ENCODE data around the gene RPL39L.
"Not testable (repeated sequence)": the region's sequence is repeated elsewhere in the genome, so short reads cannot be mapped to it uniquely, and the experiment has no call there.

Gene RPL39L

GRCh38 chr3:187145149-187145895 lies 6.0 kb upstream of the RPL39L start:
- no peak overlapping the region for H3K4me3 ChIP-seq (replicated peaks; ENCODE audit: low read depth, low read length)
- DNase-seq (ENCODE audit: low read depth), result no peak
- TF ChIP-seq, protein P1, sequence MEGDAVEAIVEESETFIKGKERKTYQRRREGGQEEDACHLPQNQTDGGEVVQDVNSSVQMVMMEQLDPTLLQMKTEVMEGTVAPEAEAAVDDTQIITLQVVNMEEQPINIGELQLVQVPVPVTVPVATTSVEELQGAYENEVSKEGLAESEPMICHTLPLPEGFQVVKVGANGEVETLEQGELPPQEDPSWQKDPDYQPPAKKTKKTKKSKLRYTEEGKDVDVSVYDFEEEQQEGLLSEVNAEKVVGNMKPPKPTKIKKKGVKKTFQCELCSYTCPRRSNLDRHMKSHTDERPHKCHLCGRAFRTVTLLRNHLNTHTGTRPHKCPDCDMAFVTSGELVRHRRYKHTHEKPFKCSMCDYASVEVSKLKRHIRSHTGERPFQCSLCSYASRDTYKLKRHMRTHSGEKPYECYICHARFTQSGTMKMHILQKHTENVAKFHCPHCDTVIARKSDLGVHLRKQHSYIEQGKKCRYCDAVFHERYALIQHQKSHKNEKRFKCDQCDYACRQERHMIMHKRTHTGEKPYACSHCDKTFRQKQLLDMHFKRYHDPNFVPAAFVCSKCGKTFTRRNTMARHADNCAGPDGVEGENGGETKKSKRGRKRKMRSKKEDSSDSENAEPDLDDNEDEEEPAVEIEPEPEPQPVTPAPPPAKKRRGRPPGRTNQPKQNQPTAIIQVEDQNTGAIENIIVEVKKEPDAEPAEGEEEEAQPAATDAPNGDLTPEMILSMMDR (IDR thresholded peaks at IDR 0.05; ENCODE audit: low read length, missing control alignments), result no peak

DNA sequence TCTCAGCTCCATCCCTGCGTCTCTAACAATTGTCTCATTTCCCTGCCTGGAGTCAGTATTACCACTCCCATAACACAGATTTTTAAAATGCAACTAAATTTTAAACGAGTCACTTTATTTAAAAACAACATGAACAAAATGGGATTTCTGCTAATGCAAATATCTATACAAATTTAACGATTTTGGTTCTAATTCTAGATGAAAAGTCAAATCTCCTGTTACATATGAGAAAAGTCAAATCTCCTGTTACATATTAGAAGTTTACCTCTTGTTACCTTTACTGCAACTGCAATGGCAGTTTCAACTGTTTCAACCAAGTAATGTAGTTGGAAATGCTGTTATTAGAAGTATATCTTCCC lies 578 bp upstream of the RPL39L start:
- TF ChIP-seq, protein P1 (IDR thresholded peaks at IDR 0.05; ENCODE audit: low read length, missing control alignments), result no peak
- H3K4me3 ChIP-seq (replicated peaks; ENCODE audit: low read depth, low read length), result peak overlapping the region; percentile 72
- DNase-seq (ENCODE audit: low read depth), result no peak

DNA sequence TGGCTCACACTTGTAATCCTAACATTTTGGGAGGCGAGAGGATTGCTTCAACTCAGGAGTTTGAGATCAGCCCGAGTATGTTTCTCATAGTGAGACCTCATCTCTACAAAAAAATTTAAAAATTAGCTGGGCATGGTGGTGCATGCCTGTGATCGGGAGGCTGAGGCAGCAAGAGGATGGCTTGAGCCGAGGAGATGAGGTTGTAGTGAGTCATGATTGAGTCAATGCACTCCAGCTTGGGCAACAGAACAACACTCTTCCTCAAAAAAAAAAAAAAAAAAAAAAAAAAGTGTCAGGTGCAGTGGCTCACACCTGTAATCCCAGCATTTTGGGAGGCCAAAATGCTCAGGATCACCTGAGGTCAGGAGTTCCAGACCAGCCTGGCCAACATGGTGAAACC lies 2.4 kb downstream of the RPL39L start:
- no peak overlapping the region for H3K4me3 ChIP-seq (replicated peaks; ENCODE audit: low read depth, low read length)
- TF ChIP-seq, protein P1 (IDR thresholded peaks at IDR 0.05; ENCODE audit: low read length, missing control alignments), result no peak
- peak; percentile 47 for DNase-seq (ENCODE audit: low read depth)

- DNase-seq (ENCODE audit: low read depth), result no peak
- TF ChIP-seq, protein P1 (IDR thresholded peaks at IDR 0.05; ENCODE audit: low read length, missing control alignments), result no peak
- H3K4me3 ChIP-seq (replicated peaks; ENCODE audit: low read depth, low read length), result no peak overlapping the region
These were observed 3.0 kb downstream of the RPL39L start for GRCh38 chr3:187136337-187136736.

GRCh38 chr3:187135172-187135690 lies 4.1 kb downstream of the RPL39L start:
- DNase-seq (ENCODE audit: low read depth); H3K4me3 ChIP-seq (replicated peaks; ENCODE audit: low read depth, low read length): not testable (repeated sequence)

GRCh38 chr3:187133181-187133580 lies 6.1 kb downstream of the RPL39L start:
- H3K4me3 ChIP-seq (replicated peaks; ENCODE audit: low read depth, low read length); DNase-seq (ENCODE audit: low read depth): not testable (repeated sequence)

DNA sequence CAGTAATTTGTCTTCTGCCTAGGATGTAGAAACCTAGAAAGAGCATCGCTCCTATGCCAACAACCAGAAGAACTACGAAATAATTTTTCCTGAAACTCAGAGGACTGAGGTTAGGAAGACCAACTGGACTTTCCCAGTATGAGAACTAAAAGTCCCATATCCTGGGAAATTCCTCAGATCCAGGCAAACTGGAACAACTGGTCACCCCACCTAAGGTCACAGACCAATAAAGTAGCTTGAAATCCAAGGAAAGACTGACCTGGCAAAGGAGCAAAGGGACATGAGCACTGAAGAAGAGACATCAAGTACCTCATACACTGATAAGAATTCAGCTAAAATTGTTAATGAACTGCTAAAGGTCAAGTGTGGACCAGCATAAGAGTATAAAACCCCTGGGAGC lies 6.6 kb downstream of the RPL39L start:
- no peak for DNase-seq (ENCODE audit: low read depth)
- H3K4me3 ChIP-seq (replicated peaks; ENCODE audit: low read depth, low read length), result no peak overlapping the region
- TF ChIP-seq, protein P1 (IDR thresholded peaks at IDR 0.05; ENCODE audit: low read length, missing control alignments), result no peak

DNA sequence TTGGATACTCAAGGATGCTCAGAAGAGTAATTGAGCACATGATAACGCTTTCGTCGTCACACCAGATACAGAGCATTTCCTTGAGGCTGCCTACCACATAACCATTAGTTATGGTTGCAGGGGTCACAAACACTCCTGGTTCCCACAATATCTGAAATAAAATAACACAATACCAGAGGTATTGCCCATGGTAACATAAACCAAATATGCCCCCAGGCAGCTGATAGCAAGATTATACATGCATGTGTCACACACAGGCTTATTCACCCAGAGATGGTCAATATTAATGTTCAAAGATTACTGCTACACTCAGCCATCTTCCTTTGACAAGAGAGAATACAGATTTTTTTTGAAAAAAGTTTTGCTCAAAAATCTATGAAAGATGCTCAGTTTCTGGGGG lies 7.3 kb downstream of the RPL39L start:
- TF ChIP-seq, protein P1 (IDR thresholded peaks at IDR 0.05; ENCODE audit: low read length, missing control alignments), result no peak

More for the DNA sequence above, 7.3 kb downstream of the RPL39L start:
- no peak overlapping the region for H3K4me3 ChIP-seq (replicated peaks; ENCODE audit: low read depth, low read length)
- no peak for DNase-seq (ENCODE audit: low read depth)

Data from fibroblast of pulmonary artery (primary cell).